ENCODE measurements around the gene AKAP17A.

The AKAP17A gene

GRCh38 chrX:1601051-1601767 lies 9.8 kb downstream of the AKAP17A start:
- TF ChIP-seq, protein P1, sequence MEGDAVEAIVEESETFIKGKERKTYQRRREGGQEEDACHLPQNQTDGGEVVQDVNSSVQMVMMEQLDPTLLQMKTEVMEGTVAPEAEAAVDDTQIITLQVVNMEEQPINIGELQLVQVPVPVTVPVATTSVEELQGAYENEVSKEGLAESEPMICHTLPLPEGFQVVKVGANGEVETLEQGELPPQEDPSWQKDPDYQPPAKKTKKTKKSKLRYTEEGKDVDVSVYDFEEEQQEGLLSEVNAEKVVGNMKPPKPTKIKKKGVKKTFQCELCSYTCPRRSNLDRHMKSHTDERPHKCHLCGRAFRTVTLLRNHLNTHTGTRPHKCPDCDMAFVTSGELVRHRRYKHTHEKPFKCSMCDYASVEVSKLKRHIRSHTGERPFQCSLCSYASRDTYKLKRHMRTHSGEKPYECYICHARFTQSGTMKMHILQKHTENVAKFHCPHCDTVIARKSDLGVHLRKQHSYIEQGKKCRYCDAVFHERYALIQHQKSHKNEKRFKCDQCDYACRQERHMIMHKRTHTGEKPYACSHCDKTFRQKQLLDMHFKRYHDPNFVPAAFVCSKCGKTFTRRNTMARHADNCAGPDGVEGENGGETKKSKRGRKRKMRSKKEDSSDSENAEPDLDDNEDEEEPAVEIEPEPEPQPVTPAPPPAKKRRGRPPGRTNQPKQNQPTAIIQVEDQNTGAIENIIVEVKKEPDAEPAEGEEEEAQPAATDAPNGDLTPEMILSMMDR (IDR thresholded peaks at IDR 0.05; ENCODE audit: low read depth, low read length): no peak
- no peak for DNase-seq (ENCODE audit: extremely low read depth, low read depth)

DNA sequence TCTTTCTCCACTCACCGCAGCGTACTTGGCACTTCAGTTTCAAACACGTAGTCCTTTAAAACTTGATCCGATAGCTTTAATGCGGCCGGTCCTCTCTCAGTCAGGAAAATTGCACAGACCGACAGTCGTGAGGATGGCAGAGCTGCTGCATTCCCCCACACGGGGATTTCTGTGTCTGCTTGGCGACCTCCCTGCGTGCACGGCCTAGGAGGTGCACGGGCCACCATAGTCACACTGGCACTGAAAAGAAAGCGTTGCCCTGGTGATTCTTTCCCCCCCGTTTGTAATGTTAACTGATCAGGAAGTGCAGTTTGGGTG lies 10.3 kb downstream of the AKAP17A start:
- DNase-seq (ENCODE audit: extremely low read depth, low read depth): no peak
- TF ChIP-seq, protein P1 (IDR thresholded peaks at IDR 0.05; ENCODE audit: low read depth, low read length): no peak

DNA sequence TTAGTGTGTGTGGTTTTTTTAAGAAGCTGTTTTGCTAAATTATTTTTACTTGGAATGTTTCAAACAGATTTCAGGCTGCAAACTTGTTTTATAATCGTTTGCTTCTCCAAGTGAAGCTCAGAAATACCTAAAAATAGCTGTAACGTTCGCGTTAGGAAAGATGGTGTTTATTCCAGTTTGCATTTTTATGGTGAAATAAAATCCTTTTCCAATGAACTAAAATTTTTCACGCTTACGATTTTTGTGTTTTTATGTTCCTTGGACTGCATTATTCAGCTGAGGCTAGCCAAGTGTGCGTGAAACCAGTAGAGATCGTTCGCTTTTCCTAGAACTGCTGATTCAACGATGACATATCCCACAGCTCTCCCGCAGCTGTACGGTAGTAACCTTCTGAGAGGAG lies 10.9 kb downstream of the AKAP17A start:
- DNase-seq (ENCODE audit: extremely low read depth, low read depth): no peak
- TF ChIP-seq, protein P1 (IDR thresholded peaks at IDR 0.05; ENCODE audit: low read depth, low read length): no peak

DNA sequence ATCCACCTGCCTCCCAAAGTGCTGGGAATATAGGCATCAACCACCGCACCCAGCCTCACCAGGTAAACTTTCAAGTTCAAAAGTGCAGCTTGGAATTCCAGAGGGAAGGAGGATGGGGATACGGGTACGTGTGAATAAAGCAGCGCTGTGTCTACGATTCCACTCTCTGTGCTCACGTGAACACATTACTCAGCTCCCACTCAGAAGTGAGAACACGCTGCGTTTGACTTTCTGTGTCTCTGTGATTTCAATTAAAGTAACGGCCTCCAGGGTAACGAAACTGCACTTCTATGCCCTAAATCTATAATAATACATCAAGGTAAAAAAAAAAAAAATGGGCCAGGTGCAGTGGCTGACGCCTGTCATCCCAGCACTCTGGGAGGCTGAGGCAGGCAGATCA lies 15.1 kb downstream of the AKAP17A start:
- TF ChIP-seq, protein P1 (IDR thresholded peaks at IDR 0.05; ENCODE audit: low read depth, low read length): no peak
- DNase-seq (ENCODE audit: extremely low read depth, low read depth): no peak

DNA sequence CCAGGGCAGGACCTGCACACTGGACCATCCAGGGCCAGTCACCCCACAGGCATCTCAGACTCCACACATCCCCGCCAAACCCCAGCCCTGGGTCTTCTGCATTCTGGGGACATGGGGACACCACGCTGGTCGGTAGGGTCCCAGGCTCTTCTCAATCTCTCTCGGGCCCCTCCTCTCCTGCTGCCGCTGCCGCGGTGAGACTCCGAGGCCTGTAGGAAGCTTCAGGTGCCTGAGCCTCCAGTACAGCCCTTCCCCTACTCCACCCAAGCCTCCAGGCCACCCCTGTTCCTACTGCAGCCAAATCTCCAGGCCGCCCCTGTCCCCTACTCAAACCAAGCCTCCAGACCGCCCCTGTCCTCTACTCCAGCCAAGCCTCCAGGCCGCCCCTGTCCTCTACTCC lies 17.9 kb downstream of the AKAP17A start:
- DNase-seq (ENCODE audit: extremely low read depth, low read depth): no peak
- TF ChIP-seq, protein P1 (IDR thresholded peaks at IDR 0.05; ENCODE audit: low read depth, low read length): no peak

GRCh38 chrX:1609762-1610161 lies 18.4 kb downstream of the AKAP17A start:
- TF ChIP-seq, protein P1 (IDR thresholded peaks at IDR 0.05; ENCODE audit: low read depth, low read length): no peak
- DNase-seq (ENCODE audit: extremely low read depth, low read depth): no peak

DNA sequence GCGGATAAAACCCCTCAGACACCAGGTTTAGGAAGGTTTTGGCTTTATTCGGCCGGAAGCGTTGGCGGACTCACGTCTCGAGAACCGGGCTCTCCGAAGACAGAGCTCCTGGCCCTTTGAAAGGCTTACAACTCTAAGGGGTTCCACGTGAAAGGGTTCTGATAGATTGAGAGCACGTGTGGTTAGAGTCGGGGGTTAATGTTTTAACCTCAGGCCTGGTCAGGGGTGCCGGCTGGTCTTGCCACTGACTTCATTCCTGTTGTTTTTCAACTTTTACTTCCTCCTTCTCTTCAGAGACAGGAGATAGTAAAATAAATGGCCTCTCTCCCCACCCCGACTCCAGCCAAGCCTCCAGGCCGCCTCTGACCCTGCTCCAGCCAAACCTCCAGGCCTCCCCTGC lies 18.8 kb downstream of the AKAP17A start:
- DNase-seq (ENCODE audit: extremely low read depth, low read depth): no peak
- TF ChIP-seq, protein P1 (IDR thresholded peaks at IDR 0.05; ENCODE audit: low read depth, low read length): no peak
